ENCODE measurements around the gene RBM4B.

The RBM4B gene

DNA sequence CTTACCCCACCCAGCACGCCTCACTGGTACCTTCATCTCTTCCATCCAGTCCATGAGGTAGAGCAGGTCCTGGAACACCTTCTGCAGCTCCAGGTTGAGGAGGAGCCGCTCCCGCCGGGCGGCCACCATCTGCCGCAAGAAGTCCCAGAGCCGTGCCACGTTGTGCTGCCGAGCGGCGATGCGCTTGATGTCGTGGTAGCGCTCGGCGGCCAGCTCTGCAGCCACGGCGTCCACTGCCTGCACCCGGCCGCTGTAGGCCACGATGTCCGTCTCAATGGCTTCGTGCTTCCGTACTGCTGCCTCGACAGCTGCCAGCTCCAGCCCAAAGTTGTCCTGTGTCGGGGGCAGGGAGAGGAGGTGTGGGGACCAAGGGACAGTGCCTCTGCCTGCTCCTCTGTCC is 29.8 kb upstream of the RBM4B start:
- DNase-seq (ENCODE audit: low read depth in 3 of 3) = no peak

DNA sequence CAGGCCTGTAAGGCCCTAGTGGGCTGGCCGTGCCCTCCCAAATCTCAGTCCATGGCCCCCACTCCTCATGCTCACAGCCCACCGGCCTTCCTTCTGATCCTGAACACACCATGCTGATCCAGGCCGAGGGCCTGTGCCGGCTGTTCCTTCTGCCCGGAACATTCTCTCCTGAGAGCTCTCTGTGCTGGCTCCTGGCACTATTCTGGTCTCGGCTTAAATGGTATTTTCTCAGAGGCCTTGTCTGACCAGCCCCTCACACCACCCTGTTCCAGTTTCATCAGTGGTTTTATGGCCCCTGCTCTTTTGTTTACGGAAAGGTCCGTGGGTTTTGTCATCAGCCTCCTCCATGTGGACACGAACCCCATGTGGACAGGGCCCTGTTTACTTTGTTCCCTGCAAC is 29.3 kb upstream of the RBM4B start:
- no peak for DNase-seq (ENCODE audit: low read depth in 3 of 3)

DNA sequence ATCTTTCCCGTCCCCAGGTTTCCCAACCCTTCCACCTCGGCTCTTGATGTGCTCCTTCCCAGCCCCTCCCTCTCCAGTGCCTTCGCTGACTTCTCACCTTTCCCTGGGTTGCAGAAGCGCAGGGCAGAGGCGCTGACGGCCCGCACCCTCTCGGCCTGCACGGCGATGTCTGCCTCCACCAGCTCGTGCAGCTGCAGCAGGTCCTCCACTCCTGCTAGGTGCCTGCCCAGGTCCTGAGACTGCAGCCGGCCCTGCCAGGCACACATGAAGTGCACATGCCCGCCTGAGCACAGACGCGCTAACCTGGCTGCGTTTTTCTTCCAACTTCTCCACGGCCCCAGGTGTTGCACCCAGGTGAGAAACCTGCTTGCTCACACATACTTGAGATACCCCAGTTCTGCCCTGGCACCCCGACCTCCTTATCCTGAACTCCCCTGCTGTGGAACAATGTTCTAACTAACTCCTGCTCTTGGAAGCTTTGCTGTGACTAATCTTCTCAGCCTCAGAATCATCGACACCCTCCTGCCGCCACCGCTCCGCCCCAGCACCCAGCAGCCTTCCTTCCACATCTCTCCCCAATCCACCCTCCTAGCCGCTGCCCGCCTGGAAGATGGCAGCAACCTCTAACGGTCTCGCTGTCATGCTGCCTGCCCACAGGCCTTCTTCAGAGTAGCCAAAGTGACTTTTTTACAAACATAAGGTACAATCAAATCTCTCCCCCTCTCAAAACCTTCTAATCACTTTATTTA is 28.1 kb upstream of the RBM4B start:
- no peak for DNase-seq (ENCODE audit: low read depth in 3 of 3)

DNA sequence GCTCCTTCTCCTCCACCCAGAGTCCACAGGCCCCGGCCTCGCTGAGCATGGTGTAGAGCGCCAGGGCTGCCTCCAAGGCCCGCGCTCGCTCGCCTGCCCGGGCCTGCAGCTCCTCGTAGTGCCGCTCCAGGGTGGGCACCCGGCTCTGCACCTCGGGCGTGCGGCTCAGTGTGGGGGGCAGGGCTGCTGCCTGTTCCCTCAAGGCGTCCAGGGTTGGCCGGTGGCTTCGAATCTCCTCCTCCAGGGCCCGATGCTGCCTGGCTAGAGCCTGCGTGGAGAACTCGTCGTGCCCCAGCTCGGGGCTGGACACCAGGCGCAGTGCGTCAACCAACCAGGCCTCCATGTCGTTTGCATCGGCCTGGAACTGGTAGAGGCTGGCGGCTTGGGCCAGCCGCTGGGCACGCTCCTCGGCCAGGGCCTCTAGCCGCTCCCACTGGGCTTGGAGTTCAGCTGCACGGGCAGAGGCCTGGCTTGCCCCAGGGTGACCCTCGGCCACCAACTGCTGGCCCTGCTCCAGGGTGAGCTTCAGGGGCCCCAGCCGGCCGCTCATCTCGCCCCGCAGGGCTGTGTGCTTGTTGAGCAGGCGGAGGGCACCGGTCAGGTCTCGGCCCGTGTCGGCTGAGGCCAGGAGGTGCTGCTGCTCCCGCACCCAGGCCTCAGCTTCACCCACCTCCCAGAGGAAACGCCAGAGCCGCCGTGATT is 27.1 kb upstream of the RBM4B start:
- DNase-seq (ENCODE audit: low read depth in 3 of 3) = no peak

DNA sequence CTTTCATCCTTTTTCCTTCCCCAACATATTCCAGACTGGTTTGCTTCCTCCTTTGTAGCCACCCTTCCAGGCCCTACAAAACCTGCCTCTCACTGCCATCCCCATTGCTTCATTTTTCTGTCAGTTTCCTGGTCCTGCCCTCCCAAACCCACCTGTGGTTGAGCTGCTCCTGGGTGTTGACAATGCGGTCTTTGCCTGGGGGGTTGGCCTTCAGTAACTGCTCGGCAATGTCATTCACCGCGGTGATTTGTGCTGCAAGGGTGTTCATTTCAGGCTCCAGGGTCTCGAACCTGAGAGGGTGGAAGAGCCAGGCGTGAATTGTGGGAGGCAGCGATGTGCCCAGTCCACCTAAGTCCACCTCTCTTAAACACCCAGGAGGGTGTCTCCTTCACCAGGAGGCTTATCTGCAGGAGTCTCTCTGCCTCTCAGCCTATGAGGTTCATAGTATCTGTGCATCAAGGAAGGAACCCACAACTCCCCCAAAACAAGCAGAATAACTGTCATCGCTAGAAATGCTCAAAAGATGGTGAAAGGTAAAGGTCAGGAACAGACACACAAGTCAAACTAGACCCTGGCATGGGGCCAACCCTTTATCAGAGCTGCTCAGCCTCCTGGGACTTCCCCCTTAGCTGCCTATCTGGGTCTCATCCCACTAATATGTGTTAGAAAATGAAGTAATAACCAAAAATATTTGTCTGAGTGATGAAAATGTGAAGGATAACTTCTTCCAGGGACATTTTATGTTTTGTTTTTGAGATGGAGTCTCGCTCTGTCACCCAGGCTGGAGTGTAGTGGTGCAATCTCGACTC is 23.9 kb upstream of the RBM4B start:
- DNase-seq (ENCODE audit: low read depth in 3 of 3) = no peak

DNA sequence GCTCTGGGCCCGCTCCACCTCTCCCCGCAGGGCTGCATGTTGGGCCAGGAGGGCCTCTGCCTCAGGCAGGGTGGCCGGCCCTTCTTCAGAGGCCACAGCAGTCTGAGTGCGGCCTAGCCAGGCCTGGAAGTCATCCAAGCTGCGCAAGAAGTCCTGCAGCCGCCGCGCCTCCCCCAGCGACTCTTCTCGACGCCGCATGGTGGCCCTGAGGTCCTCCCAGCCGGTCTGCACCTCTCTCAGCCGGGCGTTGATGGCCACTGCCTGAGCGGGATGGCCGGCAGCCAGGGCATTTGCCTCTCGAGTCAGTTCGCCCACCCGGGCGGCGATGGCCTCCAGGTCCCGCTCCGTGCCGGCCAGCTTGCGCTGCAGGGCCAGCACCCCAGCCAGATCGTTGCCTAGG is 23.1 kb upstream of the RBM4B start:
- DNase-seq (ENCODE audit: low read depth in 3 of 3) = no peak

DNA sequence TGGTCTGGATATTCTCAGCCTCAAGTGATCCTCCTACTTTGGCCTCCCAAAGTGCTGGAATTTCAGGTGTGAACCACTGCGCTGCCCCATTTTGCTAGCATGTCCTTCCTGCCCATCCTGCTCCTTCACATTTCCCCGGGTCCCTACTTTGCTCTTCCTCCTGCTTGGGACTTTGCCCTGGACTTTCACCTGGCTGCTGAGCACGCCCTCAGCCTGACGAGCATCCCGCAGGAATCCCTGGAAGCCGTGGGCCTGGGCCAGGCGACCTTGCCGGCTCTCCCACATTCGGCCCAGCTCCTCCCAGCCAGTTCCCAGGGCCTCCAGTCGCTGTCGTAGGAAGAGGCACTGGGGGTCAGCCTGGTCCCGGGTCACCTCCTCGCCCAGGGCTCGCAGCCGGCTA is 22.6 kb upstream of the RBM4B start:
- no peak for DNase-seq (ENCODE audit: low read depth in 3 of 3)

DNA sequence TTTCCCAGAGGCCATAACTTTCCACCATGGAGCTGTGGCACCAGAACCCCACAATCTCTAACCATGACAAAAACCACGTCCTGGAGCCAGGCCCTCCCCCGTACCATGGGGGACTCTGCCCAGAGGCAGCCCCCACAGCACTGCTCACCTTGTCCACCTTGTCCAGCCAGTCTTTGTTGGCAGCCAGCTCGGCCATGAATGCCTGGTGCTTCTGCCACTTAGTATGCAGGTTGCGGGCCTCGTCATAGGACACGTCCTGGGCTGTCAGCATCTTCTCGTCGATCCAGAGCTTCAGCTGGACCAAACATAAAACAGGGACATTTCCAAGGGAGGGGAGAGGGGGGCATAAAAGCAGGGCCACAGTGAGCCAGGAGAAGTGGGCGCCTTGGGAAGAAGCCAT is 20.8 kb upstream of the RBM4B start:
- DNase-seq (ENCODE audit: low read depth in 3 of 3) = no peak

DNA sequence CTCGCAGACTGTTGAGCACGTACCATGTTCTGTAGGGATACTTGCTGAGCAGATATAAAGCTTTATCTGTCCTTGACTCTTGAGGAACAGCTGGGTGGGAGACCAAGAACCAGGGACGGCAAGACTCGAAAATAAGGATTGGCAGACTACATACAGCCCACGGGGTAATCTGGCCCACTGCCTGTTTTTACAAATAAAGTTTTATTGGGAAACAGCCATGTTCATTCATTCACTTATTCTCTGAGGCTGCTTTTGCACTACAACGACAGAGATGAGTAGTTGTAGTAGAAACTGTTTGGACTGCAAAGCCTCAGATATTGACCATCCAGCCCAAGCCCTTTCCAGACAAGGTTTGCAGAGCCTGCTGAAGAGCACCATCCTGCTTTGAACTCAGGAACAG is 20.3 kb upstream of the RBM4B start:
- no peak for DNase-seq (ENCODE audit: low read depth in 3 of 3)

DNA sequence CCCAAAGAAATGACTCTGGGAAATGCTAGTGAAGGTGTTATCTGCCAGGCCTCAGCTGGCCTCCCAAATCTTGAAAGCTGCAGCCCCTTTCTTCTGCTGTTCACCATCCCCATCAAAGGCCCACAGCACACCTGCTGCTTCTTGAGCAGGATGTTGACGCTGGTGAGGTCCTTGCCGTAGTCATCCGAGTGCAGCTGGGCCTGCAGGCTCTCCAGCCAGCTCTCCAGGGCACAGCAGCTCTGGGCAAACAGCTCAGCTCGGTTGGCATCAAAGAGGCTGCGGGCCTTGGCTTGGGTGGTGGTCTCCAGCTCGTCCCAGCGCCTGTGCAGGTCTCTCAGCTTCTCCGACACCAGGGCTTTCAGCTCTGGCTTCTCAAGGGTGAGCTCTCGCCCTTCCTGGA is 18.5 kb upstream of the RBM4B start:
- no peak for DNase-seq (ENCODE audit: low read depth in 3 of 3)

DNA sequence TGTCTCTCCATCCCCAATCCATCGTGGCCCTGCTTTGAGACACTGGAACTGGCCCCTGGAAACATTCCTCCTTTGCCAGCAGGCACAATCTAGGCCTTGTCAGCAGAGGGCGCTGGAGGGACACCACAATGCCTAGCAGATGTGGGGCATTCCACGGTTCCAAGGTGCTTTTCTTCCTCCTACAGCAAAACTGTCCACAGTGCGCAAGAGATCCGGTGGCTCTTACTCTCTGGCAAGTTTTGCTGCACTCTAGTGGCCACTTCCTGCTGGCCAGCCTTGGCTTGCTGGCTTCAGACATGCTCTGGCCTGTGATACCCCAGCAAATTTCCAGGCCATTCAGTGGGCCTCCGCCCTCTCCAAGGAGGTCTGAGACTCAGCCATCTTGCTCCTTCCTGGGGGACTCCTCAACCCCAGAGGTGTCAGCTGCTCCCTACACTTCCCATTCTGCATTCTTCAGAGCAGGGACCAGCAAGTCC is 17.1 kb upstream of the RBM4B start:
- DNase-seq (ENCODE audit: low read depth in 3 of 3) = peak; percentile 71 to 86 (median 79)

DNA sequence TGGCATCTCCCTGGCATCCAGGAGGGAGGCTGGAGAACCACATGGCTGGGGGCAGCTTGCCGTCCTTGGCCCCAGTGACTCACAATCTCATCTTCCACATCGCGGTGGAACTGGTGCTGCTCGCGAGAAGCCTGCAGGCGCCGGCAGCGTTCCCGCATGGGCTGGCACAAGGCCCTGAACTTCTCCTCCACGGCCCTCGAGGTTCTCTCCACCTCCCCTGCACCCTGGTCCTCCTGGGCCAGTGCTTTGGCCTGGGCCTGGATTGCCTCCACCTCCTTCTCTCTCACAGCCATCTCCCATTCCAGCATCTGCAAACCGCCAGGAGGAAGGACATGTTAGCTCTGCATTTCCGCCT is 16.3 kb upstream of the RBM4B start:
- DNase-seq (ENCODE audit: low read depth in 3 of 3) = no peak

DNA sequence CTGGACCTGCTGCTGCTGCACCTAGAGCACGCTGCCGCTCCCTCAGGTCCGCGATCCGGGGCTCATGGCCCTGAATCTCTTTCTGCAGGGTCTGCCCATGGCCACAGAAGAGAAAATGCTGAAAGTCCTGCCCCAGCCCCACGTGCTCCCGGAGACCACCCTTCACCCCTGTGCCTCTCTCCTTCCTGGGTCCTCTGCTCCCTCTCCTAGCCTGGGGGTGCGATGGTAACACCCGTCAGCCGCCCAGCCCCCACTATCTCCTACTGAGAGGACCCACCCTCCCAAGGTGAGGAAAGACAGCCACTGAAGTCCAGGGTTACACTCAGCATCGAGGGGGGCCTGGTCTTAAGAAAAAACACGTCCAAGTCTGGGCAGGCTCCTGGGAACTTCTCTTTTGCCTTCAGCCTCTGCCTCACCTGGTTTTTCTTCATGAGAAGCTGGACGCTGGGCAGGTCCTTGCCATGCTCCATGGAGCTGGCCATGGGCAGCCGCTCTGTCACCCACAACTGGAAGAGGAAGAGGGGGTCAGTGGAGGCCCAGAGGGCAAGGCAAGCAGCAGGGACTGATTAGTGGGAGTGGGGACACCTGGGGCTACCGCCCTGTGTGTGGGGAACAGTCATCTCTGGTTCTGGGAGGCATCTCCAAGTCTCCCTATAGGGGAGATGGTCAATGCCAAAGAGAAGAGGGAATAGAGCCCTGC is 15.8 kb upstream of the RBM4B start:
- DNase-seq (ENCODE audit: low read depth in 3 of 3) = no peak

DNA sequence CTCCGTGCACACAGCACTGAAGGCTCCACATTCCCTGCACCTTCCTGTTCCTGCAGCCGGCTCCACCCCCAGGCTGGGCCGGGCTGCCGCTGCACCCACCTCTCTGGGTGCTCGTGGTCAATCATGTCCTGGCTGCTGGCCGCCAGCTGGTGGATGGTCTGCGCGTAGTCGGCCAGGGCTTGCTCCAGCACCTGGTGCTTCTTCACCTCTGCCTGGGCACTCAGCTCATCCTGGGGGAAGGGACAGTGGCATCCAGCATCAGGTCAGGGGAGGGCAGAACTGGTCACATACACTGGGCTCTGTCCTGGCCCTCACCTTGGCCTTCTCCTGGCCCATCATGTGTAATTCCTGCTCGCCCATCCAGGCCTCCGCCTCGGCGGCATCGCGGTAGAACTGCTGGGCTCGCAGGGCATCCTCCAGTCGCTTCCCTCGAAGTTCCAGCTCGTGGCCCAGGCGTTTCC is 15.2 kb upstream of the RBM4B start:
- DNase-seq (ENCODE audit: low read depth in 3 of 3) = no peak

DNA sequence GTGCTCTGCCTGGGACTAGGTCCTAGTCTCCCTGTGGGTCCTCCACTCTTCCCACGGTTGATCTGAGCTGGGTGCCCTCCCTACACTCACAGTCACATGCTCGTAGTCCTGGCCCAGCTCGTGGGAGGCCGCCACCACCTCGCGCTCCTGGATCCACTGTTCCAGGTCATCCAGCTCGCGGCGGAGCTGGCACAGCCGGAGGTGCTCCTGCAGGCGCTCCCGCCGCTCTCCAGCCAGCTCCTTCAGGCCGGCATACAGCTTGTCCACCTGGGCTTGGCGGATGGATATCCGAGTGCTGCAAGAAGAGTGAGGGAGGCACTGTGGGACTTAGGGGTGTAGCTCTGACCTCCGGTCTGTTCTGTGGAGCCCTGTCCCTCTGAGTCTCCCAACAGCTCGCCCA is 14.8 kb upstream of the RBM4B start:
- no peak for DNase-seq (ENCODE audit: low read depth in 3 of 3)

DNA sequence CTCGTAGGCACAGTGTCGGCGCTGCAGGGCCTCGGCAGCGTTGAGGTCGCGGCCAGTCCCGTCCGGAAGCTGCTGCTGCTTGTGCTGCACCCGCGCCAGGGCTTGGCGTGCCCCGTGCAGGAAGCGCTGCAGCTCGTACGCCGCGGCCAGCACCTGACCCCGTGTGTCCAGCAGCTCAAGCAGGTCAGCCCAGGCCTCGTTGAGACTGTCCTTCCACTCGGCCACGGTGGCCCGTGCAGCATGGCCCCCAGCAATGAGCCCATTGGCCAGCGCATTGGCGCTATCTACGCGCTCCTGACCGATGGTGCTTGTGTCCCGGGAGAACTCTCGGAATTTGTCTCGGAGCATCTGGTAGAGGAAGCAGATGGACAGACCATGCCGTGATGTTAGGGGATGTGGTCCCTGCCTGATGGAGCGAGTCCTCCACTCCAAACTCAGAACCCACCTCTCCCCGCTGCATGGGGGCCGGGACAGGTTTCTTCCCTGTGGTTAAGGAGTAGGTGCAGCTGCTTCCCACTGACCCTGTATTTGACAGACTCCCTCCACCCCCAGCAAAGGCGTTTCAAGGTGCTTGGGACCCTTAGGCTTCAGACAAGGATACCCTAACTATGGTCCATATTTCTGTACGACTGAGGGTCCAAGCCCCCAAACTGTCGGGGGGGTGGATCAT is 13.8 kb upstream of the RBM4B start:
- no peak for DNase-seq (ENCODE audit: low read depth in 3 of 3)

DNA sequence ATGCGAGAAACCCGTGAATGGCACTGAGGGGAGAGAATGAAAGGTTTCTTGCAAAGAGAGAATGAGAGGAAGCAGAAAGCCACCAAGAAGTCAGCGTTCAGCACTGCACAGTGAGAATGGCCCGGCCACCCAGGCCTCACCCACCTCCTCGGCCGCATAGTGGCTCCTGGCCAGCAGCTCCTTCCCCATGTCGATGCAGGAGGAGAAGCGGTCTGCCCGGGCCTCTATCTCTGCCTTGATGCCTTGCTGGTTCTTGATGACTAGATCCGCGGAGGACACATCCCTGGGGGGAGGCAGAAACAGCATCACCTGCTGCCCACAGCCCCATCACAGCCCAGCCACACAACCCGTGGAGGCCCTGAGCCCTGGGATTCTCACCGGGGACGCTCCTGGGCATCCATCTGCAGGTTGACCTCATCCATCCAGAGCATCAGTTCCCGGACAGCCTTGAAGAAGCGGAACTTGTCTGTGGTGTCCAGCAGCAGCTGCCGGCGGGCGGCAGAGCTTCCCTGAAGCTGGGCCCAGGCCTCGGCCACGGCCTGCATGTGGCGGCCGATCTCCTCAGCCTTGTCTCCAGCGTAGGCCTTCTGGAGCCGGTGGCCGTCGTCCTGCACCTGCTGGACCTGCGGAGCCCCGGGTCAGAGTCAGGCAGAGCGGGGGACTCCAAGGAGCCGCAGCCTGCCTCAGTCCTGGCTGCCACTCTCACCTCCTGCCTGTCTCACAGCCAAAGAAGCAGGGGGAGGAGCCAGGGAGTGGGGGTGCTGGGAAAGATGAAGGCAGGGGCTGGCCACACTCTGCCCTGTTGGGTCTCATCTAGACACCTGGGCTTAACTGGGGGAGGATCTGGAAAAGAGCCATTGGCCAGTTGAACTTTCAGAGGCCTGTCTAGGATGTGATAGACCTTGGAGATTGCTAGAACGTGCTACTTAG is 12.2 kb upstream of the RBM4B start:
- DNase-seq (ENCODE audit: low read depth in 3 of 3) = no peak

DNA sequence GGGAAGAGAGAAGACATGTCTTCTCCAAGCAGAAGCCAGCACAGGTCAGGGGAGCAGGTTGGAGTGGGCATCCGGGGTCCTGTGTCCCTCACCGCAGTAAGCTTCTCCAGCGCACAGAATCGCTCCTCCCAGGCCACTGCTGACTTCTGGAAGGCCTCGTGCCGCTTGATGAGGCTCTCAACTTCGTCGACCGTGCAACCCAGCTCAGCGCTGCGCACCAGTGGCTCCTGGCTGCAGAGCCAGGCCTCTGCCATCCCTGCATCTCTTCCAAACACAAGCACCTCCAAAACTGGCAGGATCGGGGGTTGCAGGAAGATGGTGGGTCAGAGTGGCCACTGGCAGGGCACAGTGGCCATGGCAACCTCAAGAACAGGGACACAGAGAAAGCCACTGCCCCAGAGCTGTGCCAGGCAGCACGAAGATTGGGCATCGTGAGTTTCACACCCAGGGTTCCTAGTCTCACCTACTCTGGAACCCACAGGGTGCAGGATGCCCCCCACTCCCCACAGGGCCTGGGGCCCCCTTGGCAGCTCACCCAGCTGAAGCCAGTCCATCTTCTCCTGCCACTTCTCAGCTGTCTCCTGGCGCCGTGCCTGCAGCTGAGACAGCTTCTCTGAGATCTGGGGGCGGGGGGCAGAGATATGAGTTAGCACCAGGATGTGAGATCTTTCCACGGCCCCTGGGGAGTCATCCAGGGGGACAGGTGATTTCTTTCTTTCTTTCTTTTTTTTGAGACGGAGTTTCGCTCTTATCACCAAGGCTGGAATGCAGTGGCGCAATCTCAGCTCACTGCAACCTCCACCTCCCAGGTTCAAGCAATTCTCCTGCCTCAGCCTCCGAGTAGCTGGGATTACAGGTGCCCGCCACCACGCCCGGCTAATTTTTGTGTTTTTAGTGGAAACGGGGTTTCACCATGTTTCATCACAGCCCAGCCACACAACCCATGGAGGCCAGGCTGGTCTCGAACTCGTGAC is 11.2 kb upstream of the RBM4B start:
- no peak for DNase-seq (ENCODE audit: low read depth in 3 of 3)

DNA sequence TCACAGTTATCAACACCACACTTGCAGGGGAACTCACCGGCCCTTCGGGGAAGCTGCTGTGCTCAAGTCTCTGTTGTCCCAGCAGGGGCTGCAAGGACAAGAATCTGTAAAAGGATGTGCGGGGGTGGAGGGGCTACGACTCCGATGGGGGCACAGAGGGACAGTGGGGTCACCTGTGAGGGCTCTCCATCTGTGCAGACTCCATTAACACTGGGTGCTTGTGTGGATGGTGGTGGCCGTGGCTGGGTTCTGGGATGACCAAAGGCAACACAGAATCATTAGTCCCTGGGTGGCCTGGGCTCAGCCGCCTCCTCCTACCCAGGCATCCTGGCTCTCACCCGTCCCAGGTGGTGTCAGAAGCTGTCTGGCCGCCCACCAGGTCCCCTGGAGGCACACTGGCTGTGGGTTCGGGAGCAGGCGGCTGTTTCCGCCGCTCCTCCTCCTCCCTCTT is 10.2 kb upstream of the RBM4B start:
- DNase-seq (ENCODE audit: low read depth in 3 of 3) = no peak
